NCI-H2196 treated with DMSO at 0.1 percent for 48 hours (cell line): Measurements from ENCODE around the gene MET.

Source experiments
- DNase-seq: peaks from one replicate; lab custom pipeline; 2025; ENCODE audit not compliant: unreplicated experiment; lab: John Stamatoyannopoulos, UW

MET gene

GRCh38 chr7:116840256-116840655 is 168.3 kb downstream of the MET start:
- no peak for DNase-seq

DNA sequence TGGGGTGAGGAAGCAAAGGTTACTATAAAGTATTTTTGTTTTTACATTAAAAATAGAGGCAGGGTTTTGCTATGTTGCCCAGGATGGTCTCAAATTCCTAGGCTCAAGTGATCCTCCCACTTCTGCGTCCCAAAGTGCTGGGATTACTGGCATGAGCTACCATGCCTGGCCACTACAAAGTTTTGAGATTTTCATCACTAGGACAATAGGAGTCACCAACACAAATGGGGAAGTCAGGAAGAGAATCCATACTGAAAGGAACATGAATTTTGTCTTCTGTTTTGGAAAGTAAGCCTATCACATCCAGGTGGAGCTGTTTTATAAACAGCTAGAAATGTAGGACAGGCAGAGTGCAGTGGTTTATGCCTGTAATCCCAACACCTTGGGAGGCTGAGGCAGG is 170.4 kb downstream of the MET start:
- no peak for DNase-seq

DNA sequence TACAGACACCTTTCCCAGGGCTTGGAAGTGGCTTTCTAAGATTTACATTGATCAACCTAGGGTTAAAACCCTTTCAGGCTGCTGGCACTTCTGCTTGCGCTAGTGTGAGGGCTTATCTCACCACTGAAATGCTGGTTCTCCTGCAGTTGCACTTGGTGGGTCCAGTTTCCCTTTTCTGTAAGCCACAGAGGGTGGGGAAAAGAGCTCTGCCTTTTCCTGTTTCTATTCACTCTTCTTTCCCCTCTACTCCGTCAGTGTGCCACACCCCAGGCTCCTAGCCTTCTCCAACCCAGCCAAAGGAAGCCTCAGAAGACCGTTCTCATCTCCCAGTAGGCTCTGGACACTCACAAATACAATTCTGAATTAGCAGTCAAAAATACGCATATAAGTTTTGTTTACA is 171.4 kb downstream of the MET start:
- DNase-seq, result no peak
